HG03039 (cell line): ENCODE data around the gene SPOUT1.
"Not testable (repeated sequence)": the region's sequence is repeated elsewhere in the genome, so short reads cannot be mapped to it uniquely, and the experiment has no call there.

Source experiments
- ATAC-seq: cut with Tn5 transposase; IDR thresholded peaks from one replicate; pipeline ENCODE4 v1.9.1; 2021; ENCODE audit warnings: mild to moderate bottlenecking, moderate library complexity; ENCODE audit not compliant: unreplicated experiment

The SPOUT1 gene

DNA sequence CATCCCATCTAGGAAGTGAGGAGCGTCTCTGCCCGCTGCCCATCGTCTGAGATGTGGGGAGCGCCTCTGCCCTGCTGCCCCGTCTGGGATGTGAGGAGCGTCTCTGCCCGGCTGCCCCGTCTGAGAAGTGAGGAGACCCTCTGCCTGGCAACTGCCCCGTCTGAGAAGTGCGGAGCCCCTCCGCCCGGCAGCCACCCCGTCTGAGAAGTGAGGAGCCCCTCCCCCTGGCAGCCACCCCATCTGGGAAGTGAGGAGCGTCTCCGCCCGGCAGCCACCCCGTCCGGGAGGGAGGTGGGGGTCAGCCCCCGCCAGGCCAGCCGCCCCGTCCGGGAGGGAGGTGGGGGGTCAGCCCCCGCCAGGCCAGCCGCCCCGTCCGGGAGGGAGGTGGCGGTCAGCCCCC lies 49.5 kb downstream of the SPOUT1 start:
- ATAC-seq = not testable (repeated sequence)

- no peak for ATAC-seq
Observed at GRCh38 chr9:128774804-128775203, 54.8 kb downstream of the SPOUT1 start.

GRCh38 chr9:128773049-128773448 lies 56.5 kb downstream of the SPOUT1 start:
- ATAC-seq = no peak

GRCh38 chr9:128771745-128772519 lies 57.7 kb downstream of the SPOUT1 start, which contains the start of gene ZER1:
Gene ZER1, minus strand, starts transcription at chr9:128771927. Its CDS starts 16,362 bp downstream, at chr9:128755565.
- peak; percentile 90 for ATAC-seq

- ATAC-seq = peak; percentile 23
Observed at GRCh38 chr9:128771094-128771721, 58.4 kb downstream of the SPOUT1 start.

DNA sequence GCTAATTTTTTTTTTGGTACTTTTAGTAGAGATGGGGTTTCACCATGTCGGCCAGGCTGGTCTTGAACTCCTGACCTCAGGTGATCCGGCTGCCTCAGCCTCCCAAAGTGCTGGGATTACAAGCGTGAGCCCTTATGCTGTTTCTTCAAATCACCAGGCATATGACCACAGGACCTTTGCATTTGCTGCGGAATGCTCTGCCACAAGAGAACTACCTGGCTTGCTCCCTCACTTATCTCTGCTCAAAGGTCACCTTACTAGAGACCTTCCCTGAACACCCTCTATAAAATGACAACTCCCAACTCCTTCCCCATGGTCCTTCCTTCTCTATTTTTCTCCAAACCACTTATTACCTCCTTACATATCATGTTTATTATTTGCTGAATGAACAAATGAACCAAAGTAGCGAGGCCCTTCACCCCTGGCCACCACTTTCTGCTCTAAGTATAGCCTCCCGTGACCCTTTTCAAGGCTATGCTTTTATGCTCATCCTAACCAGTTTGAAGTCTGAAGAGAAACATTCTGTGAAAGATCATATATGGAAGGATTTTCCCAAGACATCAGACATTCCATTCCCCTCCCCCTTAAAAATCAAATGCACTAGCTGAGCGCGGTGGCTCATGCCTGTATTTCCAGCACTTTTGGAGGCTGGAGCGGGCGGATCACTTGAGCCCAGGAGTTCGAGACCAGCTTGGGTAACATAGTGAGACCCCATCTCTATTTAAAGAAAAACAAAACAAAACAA lies 59.1 kb downstream of the SPOUT1 start:
- no peak for ATAC-seq
